Fibroblast of lung (primary cell): ENCODE measurements around the gene BCL2. TPM values are rescaled to one million over a fixed set of nuclear protein-coding genes. Genes with fewer than 3 reads are reported as not detected.

Source experiments
- DNase-seq, 2 donors: peaks; one replicate each; pipeline versions ENCODE4 v3.0.0 to v3.0.0-alpha.2; 2010; ENCODE audit warnings: low read depth in 2 of 2
- H2AFZ ChIP-seq: 2 replicates; pipeline ENCODE4 v1.5.1; 2012; ENCODE audit warnings: low read length, control low read depth, inconsistent platforms
- H3K27ac ChIP-seq: 2 replicates; pipeline ENCODE4 v1.5.1; 2011; ENCODE audit warnings: low read length, control low read depth; ENCODE audit not compliant: insufficient read depth
- H3K27me3 ChIP-seq: 2 replicates; pipeline ENCODE4 v1.5.1; 2011; ENCODE audit warnings: mild to moderate bottlenecking, low read length; ENCODE audit not compliant: control insufficient read depth, insufficient read depth
- H3K36me3 ChIP-seq: 2 replicates; pipeline ENCODE4 v1.5.1; 2011; ENCODE audit warnings: low read length; ENCODE audit not compliant: control insufficient read depth, insufficient read depth
- H3K4me1 ChIP-seq: 2 replicates; pipeline ENCODE4 v1.5.1; 2011; ENCODE audit warnings: low read length; ENCODE audit not compliant: control insufficient read depth, insufficient read depth; ENCODE audit errors: extremely low read depth
- H3K4me2 ChIP-seq: 2 replicates; pipeline ENCODE4 v1.5.1; 2011; ENCODE audit warnings: low read length, control low read depth; ENCODE audit not compliant: insufficient read depth; ENCODE audit errors: extremely low read depth
- H3K4me3 ChIP-seq, 4 experiments: fragments of 200-600 bp in 1 of 4; sonication (generic) in 1 of 4; replicated peaks in 1 of 4; 2 replicates each; pipeline ENCODE4 v1.5.1; 2011 to 2016; ENCODE audit warnings: low read length in 4 of 4, low read depth in 3 of 4, mild to moderate bottlenecking in 3 of 4, control low read depth in 2 of 4, inconsistent platforms in 1 of 4, mixed read lengths in 1 of 4; ENCODE audit not compliant: insufficient read depth in 1 of 4; ENCODE audit errors: control extremely low read depth in 1 of 4
- H3K79me2 ChIP-seq: 2 replicates; pipeline ENCODE4 v1.5.1; 2012; ENCODE audit warnings: mild to moderate bottlenecking, low read length, inconsistent platforms; ENCODE audit not compliant: control insufficient read depth, insufficient read depth
- H3K9ac ChIP-seq: 2 replicates; pipeline ENCODE4 v1.5.1; 2011; ENCODE audit warnings: mild to moderate bottlenecking, low read length, control low read depth; ENCODE audit not compliant: insufficient read depth
- H3K9me3 ChIP-seq: 2 replicates; pipeline ENCODE4 v1.5.1; 2012; ENCODE audit warnings: low read depth, low read length; ENCODE audit not compliant: control insufficient read depth, insufficient read depth
- H4K20me1 ChIP-seq: 2 replicates; pipeline ENCODE4 v1.5.1; 2011; ENCODE audit warnings: low read length; ENCODE audit not compliant: control insufficient read depth, insufficient read depth; ENCODE audit errors: extremely low read depth
- EZH2 ChIP-seq: IDR thresholded peaks from 2 replicates; pipeline ENCODE4 v1.5.1; 2012; ENCODE audit warnings: low read length, control low read depth, mild to moderate bottlenecking; ENCODE audit errors: missing control alignments
- polyA plus RNA-seq, 2 donors: library from polyadenylated mRNA; depleted of rRNA in 1 of 2; stranded (reverse) in 1 of 2; unstranded in 1 of 2; fragments of >200 nt; gene quantifications; 2 replicates each; pipeline ENCODE4 v1.2.1, GENCODE V29; 2011 to 2012; ENCODE audit warnings: missing spikeins in 1 of 2
- total RNA-seq: library from RNA; depleted of rRNA; stranded (reverse); fragments of >200 nt; gene quantifications from 2 replicates; pipeline ENCODE4 v1.2.1, GENCODE V29; 2014
- TF ChIP-seq, protein P1 (sequence below), 2 donors: IDR thresholded peaks in 1 of 2; conservative IDR thresholded peaks in 1 of 2; 1 replicate in 1 of 2; 2 replicates in 1 of 2; pipeline ENCODE4 v1.5.1; 2011 to 2012; ENCODE audit warnings: low read length in 2 of 2, control low read depth in 1 of 2, inconsistent platforms in 1 of 2, low read depth in 1 of 2, mild to moderate bottlenecking in 1 of 2

Gene BCL2
- total and polyA plus RNA-seq, 2 donors (not counting 1 experiment from before 2014, with no cell fraction given), result 1.5 to 3.6 TPM

GRCh38 chr18:63099091-63099840, 220.3 kb downstream of the BCL2 start:
- no peaks in the 10 kb centered on the region for H3K36me3 ChIP-seq
- no peaks in the 10 kb centered on the region for H4K20me1 ChIP-seq
- TF ChIP-seq EZH2, result no peak
- TF ChIP-seq, protein P1, sequence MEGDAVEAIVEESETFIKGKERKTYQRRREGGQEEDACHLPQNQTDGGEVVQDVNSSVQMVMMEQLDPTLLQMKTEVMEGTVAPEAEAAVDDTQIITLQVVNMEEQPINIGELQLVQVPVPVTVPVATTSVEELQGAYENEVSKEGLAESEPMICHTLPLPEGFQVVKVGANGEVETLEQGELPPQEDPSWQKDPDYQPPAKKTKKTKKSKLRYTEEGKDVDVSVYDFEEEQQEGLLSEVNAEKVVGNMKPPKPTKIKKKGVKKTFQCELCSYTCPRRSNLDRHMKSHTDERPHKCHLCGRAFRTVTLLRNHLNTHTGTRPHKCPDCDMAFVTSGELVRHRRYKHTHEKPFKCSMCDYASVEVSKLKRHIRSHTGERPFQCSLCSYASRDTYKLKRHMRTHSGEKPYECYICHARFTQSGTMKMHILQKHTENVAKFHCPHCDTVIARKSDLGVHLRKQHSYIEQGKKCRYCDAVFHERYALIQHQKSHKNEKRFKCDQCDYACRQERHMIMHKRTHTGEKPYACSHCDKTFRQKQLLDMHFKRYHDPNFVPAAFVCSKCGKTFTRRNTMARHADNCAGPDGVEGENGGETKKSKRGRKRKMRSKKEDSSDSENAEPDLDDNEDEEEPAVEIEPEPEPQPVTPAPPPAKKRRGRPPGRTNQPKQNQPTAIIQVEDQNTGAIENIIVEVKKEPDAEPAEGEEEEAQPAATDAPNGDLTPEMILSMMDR (conservative IDR thresholded peaks at IDR 0.05 in 1 of 2, IDR thresholded peaks at IDR 0.05 in 1 of 2; ENCODE audit: low read depth in 1 of 2, low read length in 2 of 2), result no peak
- H3K79me2 ChIP-seq, result no peaks in the 10 kb centered on the region
- no peak overlapping the region for H3K4me2 ChIP-seq
- no peak overlapping the region for H3K9ac ChIP-seq
- no peak for DNase-seq
- no peak overlapping the region for H3K27ac ChIP-seq
- H3K9me3 ChIP-seq, result no peaks in the 10 kb centered on the region
- no peak overlapping the region for H2AFZ ChIP-seq
- peaks cover 5% of the 10 kb centered on the region for H3K27me3 ChIP-seq
- no peaks in the 10 kb centered on the region for H3K4me1 ChIP-seq
- H3K4me3 ChIP-seq, result no peak overlapping the region

DNA sequence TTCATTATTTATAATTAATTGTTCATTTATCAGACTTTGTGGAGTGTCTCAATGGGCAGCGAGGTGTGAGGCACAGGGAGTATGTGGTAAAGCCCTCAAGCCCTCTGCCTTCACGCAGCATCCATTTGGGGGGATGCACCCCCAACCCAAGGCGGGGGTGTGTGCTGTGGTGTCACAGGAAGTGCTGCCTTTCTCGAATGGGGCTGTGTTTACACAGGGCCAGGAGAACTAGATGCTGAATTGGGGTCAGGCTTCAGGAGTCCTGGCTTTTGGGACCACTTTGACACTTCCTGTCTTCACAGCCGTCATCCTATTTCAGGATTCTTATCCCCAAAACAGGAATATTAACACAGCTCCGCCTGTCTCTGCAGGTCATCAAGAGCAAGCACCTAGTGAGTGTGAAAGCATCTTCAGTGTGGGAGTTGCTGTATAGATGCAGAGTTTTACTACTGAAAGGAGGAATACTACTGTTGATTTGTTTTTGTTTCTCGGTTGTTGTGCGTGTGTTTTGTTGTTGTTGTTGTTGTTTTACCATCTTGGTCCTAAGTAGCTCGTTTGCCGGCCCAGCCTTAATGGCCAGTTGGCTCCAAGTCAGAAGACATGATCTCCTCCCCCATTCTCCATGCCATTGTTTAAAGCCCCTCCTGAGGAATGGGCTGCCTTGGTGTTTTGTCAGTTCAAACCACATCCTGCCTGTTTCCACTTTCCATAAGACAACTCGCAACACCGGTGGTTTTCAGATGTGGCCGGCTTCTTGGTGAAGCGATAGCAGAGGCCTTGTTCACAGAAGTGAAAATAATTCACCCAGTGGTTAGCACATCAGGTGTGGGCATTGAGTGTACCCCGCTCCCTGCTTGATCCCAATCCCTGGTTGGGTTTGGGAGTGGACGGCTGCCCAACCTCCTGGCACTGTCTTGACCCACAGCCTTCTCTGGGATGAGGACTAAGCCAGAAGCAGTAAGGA, 221.3 kb downstream of the BCL2 start:
- H3K27me3 ChIP-seq, result peaks cover 5% of the 10 kb centered on the region
- no peak overlapping the region for H3K4me2 ChIP-seq
- DNase-seq, result no peak
- no peaks in the 10 kb centered on the region for H3K4me1 ChIP-seq
- H2AFZ ChIP-seq, result no peak overlapping the region
- no peaks in the 10 kb centered on the region for H3K79me2 ChIP-seq
- H4K20me1 ChIP-seq, result no peaks in the 10 kb centered on the region
- no peaks in the 10 kb centered on the region for H3K9me3 ChIP-seq
- no peak overlapping the region for H3K27ac ChIP-seq
- TF ChIP-seq, protein P1 (conservative IDR thresholded peaks at IDR 0.05 in 1 of 2, IDR thresholded peaks at IDR 0.05 in 1 of 2; ENCODE audit: low read depth in 1 of 2, low read length in 2 of 2), result no peak
- TF ChIP-seq EZH2, result no peak
- H3K36me3 ChIP-seq, result no peaks in the 10 kb centered on the region
- H3K9ac ChIP-seq, result no peak overlapping the region
- H3K4me3 ChIP-seq, result no peak overlapping the region

DNA sequence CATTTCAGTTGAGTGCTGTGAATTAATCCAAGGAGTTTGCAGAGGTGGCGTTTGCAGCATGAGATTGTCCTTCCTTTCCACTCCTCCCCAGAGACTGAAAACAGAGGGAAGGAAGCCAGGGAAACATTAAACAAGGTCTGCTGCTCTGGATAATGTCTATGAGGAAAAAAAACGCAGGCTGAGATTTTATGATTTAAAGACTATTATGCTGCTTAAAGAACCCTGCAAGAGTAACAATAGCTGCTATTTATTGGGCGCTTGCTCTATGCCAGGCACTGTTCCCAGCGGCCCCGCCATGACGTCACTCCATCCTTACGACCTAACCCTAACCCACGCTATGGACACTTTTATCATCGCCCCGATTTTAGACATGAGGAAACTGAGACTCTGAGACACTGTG, 222.4 kb downstream of the BCL2 start:
- Histone ChIP-seq H4K20me1 (no peaks in the 10 kb centered on the region), H3K9me3 (no peaks in the 10 kb centered on the region), H3K27ac (no peak overlapping the region), H3K9ac (no peak overlapping the region), H3K27me3 (peaks cover 5% of the 10 kb centered on the region), H3K36me3 (no peaks in the 10 kb centered on the region), H3K4me3 (no peak overlapping the region), H2AFZ (no peak overlapping the region), H3K4me2 (no peak overlapping the region), H3K4me1 (no peaks in the 10 kb centered on the region), H3K79me2 (no peaks in the 10 kb centered on the region)
- DNase-seq, result no peak
- TF ChIP-seq, protein P1 (conservative IDR thresholded peaks at IDR 0.05 in 1 of 2, IDR thresholded peaks at IDR 0.05 in 1 of 2; ENCODE audit: low read depth in 1 of 2, low read length in 2 of 2), result no peak
- no peak for TF ChIP-seq EZH2
